BLaER1 treated with 17β-estradiol and CSF1 and Interleukin-3, amounts not matched to agents 10 nM and 100 nM (cell line): ENCODE data around the gene DCAF17.

Experiments used
- H3K27ac ChIP-seq, 11 experiments: shearing (Covaris generic); formaldehyde crosslinking; 2 replicates each; pipeline ENCODE4 v1.8.1; 2022
- H3K27me3 ChIP-seq, 11 experiments: shearing (Covaris generic); formaldehyde crosslinking; 2 replicates each; pipeline ENCODE4 v1.8.1; 2022
- H3K36me3 ChIP-seq, 11 experiments: shearing (Covaris generic); formaldehyde crosslinking; 2 replicates each; pipeline ENCODE4 v1.8.1; 2022
- H3K4me1 ChIP-seq, 10 experiments: shearing (Covaris generic); formaldehyde crosslinking; 2 replicates each; pipeline ENCODE4 v1.8.1; 2022
- H3K4me2 ChIP-seq, 11 experiments: shearing (Covaris generic); formaldehyde crosslinking; 2 replicates each; pipeline ENCODE4 v1.8.1; 2022
- H3K4me3 ChIP-seq, 10 experiments: shearing (Covaris generic); formaldehyde crosslinking; 2 replicates each; pipeline ENCODE4 v1.8.1; 2022
- H3K9ac ChIP-seq, 11 experiments: shearing (Covaris generic); formaldehyde crosslinking; 2 replicates each; pipeline ENCODE4 v1.8.1; 2022
- H3K9me3 ChIP-seq, 11 experiments: shearing (Covaris generic); formaldehyde crosslinking; replicated peaks in 1 of 11; 2 replicates each; pipeline ENCODE4 v1.8.1; 2022
- H4K20me1 ChIP-seq, 11 experiments: shearing (Covaris generic); formaldehyde crosslinking; 2 replicates each; pipeline ENCODE4 v1.8.1; 2022
- Cebpa-rat ChIP-seq, 11 experiments: shearing (Covaris generic); IDR thresholded peaks; 2 replicates each; pipeline ENCODE4 v1.8.1; 2022

Gene DCAF17

DNA sequence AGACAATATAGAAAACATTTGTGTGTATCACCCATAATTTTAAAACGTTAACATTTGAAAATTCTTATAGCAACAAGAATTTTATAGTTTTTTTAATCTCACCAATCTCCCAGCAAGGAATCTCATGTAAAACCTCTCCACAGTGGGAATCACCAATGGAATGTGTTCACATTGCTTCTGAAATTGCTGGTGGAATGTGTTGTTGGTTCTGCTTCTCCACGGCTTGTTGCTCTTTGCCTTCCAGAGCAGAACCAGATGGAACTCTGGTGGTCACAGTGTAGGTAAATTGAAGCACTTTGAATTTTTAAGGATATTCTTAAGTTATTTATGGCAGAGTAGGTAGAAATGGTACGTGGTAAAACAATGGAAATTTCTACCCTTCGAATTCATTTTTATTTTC lies 35.1 kb downstream of the DCAF17 start:
- Histone ChIP-seq H3K27ac (no peak overlapping the region), H3K27me3 (no peaks in the 10 kb centered on the region), H3K4me2 (no peak overlapping the region), H3K4me3 (no peak overlapping the region), H3K4me1 (no peaks in the 10 kb centered on the region), H4K20me1 (no peaks in the 10 kb centered on the region), H3K36me3 (peaks cover 59 to 93% (median 67%) of the 10 kb centered on the region in 11 experiments), H3K9ac (no peak overlapping the region), H3K9me3 (no peaks in the 10 kb centered on the region)
- no peak for TF ChIP-seq Cebpa-rat (IDR thresholded peaks at IDR 0.05)

DNA sequence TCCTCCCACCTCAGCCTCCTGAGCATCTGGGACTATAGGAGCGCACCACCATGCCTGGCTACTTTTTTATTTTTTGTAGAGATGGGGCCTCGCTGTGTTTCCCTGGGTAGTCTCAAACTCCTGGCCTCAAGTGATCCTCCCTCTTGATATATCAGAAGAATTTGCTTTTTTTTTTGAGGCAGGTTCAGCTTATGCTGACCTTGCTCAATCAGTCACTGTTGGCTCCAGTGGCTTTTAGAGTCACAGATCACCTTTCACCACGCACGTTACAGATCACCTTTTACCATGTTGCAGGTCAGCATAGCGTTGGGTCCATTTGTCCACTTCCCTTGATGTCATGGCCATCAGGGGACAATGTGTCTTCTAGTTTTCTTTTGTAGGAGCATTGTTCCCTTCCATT lies 36.1 kb downstream of the DCAF17 start:
- no peaks in the 10 kb centered on the region for H3K9me3 ChIP-seq
- H3K9ac ChIP-seq, result no peak overlapping the region
- no peaks in the 10 kb centered on the region for H3K4me1 ChIP-seq
- no peaks in the 10 kb centered on the region for H4K20me1 ChIP-seq
- H3K36me3 ChIP-seq, result peaks cover 66 to 93% (median 76%) of the 10 kb centered on the region in 11 experiments
- no peak overlapping the region for H3K4me3 ChIP-seq
- no peaks in the 10 kb centered on the region for H3K27me3 ChIP-seq
- H3K27ac ChIP-seq, result no peak overlapping the region
- TF ChIP-seq Cebpa-rat (IDR thresholded peaks at IDR 0.05), result no peak
- H3K4me2 ChIP-seq, result no peak overlapping the region

DNA sequence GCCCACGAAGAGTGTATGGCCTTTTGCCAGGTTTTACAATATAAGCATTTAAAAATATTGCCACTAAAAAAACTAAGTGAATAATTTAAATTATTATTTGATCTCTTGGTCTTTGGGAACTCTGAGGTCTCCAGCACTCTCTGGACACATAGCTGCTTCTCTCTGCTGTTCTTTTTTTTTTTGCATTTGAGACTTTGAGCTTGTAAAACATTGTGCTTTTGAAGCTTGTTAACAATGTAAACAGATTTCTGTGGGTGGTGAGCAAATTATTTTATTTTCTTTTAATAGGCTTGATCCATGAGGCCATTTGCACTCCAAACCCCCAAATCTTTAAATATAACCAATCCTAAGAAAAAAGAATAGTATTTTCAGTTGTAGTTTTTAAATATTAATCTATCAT lies 42.0 kb downstream of the DCAF17 start:
- Histone ChIP-seq H3K36me3 (peaks cover 68 to 97% (median 87%) of the 10 kb centered on the region in 11 experiments), H3K27me3 (no peaks in the 10 kb centered on the region), H3K4me2 (no peak overlapping the region), H3K9me3 (no peaks in the 10 kb centered on the region), H3K4me3 (no peak overlapping the region), H4K20me1 (no peaks in the 10 kb centered on the region), H3K27ac (no peak overlapping the region), H3K9ac (no peak overlapping the region), H3K4me1 (no peaks in the 10 kb centered on the region)
- no peak for TF ChIP-seq Cebpa-rat (IDR thresholded peaks at IDR 0.05)

DNA sequence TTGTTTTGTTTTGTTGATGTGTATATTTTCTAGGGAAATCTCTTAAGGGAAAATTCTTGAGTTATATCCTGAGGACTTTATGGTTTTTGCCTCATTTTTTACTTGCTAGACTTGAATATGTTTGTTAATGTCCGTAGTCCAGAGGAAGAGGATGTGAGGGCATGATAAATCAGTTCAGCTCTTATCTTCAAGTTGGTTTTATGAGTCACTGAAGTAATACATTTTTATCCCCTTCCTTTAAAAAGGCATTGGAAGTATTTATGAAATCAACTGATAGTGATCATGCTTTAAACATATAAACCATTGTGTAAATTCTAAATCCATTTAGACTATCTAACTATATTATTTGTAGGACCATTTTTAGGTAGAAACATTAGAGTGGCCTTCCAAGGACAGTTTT lies 44.3 kb downstream of the DCAF17 start:
- H3K27me3 ChIP-seq, result no peaks in the 10 kb centered on the region
- peaks cover 59 to 97% (median 82%) of the 10 kb centered on the region in 11 experiments for H3K36me3 ChIP-seq
- no peak overlapping the region for H3K9ac ChIP-seq
- H4K20me1 ChIP-seq, result no peaks in the 10 kb centered on the region
- no peak for TF ChIP-seq Cebpa-rat (IDR thresholded peaks at IDR 0.05)
- no peak overlapping the region for H3K4me2 ChIP-seq
- H3K9me3 ChIP-seq, result no peaks in the 10 kb centered on the region
- no peak overlapping the region for H3K27ac ChIP-seq
- H3K4me3 ChIP-seq, result no peak overlapping the region
- H3K4me1 ChIP-seq, result peaks cover 0 to 11% (median 0%) of the 10 kb centered on the region in 10 experiments; a peak in 3 of 20 replicates

DNA sequence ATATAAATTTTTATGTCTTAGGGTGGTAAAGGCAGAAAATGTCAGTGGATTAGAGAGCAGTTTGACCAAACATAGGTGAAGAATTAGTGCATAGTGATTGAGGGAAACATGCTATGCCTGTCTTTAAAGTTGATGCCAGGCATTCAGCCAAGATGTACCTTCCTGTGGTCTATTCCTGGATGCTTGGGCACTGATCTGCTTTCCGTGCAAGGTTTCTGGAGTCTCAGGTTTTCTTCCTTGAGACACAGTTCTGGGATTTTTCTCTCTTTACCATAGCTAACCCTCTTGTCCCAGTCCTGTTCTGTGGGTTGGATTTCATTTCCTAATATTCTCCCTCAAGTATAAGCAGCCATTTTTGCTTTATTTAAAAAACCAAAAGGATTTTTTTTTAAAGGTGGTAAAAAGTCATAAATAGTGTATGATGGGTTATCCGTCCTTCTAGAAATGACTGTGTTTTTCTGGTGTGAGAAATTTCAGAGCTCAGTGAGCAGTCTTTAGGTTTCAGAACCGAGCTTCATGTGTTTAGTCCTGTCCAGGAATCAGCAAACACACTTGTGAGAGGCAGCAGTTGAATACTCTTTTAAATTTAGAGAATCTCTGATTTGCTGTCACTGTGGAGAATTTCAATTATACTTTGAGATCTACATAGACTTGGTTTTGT lies 45.3 kb downstream of the DCAF17 start:
- no peak overlapping the region for H3K27ac ChIP-seq
- H3K9ac ChIP-seq, result no peak overlapping the region
- no peak overlapping the region for H3K4me2 ChIP-seq
- peaks cover 50 to 96% (median 75%) of the 10 kb centered on the region in 11 experiments for H3K36me3 ChIP-seq
- no peaks in the 10 kb centered on the region for H3K27me3 ChIP-seq
- no peak for TF ChIP-seq Cebpa-rat (IDR thresholded peaks at IDR 0.05)
- H3K9me3 ChIP-seq, result no peaks in the 10 kb centered on the region
- H3K4me1 ChIP-seq, result peaks cover 0 to 11% (median 0%) of the 10 kb centered on the region in 10 experiments; a peak in 3 of 20 replicates
- H4K20me1 ChIP-seq, result no peaks in the 10 kb centered on the region
- no peak overlapping the region for H3K4me3 ChIP-seq

DNA sequence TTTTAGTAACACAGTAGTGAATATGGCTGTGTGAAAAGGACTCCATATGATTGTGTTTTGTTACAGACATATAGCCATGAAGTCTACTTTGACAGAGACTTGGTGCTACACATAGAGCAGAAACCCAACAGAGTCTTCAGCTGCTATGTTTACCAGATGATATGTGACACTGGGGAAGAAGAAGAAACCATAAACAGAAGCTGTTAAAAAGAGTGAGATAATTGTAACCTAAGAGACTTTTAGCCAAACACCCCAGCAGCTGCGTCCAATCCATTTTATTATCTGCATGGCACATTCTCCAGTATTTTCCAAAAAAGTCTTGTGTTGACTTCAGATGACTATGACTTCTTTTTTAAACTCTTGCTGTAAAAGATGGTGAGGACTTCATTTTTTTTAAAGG lies 46.9 kb downstream of the DCAF17 start:
- Histone ChIP-seq H3K36me3 (peaks cover 36 to 93% (median 66%) of the 10 kb centered on the region in 11 experiments), H3K9me3 (no peaks in the 10 kb centered on the region)
- TF ChIP-seq Cebpa-rat (IDR thresholded peaks at IDR 0.05), result no peak

DNA sequence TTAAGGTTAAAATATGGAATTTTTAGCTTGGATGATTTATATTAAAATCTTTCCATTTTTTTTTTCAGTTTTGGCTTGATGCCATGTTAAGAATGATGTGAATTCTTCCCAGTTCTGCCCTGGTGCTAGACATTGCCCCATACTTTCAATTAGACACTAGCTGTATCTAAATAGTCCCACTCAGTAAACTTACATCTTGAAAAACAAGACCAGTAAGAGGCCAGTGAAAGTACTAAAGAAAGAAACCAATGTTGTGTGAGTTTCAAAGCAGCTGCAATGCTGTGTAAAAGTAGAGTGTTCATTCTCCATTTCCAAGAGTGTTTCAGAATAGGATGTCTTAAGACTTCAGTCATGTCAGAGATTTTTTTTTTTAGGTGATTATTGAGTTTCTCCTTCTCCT lies 48.3 kb downstream of the DCAF17 start:
- H4K20me1 ChIP-seq, result no peaks in the 10 kb centered on the region
- peaks cover 0 to 11% (median 0%) of the 10 kb centered on the region in 10 experiments; a peak in 3 of 20 replicates for H3K4me1 ChIP-seq
- no peak overlapping the region for H3K4me3 ChIP-seq
- peak overlapping the region in 2 of 11 experiments; percentile 7 to 21; a peak in 2 of 22 replicates for H3K4me2 ChIP-seq
- no peaks in the 10 kb centered on the region for H3K27me3 ChIP-seq
- no peak for TF ChIP-seq Cebpa-rat (IDR thresholded peaks at IDR 0.05)
- H3K36me3 ChIP-seq, result peaks cover 28 to 89% (median 56%) of the 10 kb centered on the region in 11 experiments
- no peak overlapping the region for H3K9ac ChIP-seq
- H3K27ac ChIP-seq, result no peak overlapping the region
- peaks cover 0 to under 1% (median 0%) of the 10 kb centered on the region in 11 experiments; a peak in 2 of 22 replicates for H3K9me3 ChIP-seq

More for the DNA sequence above, 46.9 kb downstream of the DCAF17 start:
- Histone ChIP-seq H3K27me3 (no peaks in the 10 kb centered on the region), H3K9ac (no peak overlapping the region), H3K4me1 (peaks cover 0 to 11% (median 0%) of the 10 kb centered on the region in 10 experiments; a peak in 3 of 20 replicates), H4K20me1 (no peaks in the 10 kb centered on the region), H3K4me3 (no peak overlapping the region), H3K4me2 (no peak overlapping the region), H3K27ac (no peak overlapping the region)

DNA sequence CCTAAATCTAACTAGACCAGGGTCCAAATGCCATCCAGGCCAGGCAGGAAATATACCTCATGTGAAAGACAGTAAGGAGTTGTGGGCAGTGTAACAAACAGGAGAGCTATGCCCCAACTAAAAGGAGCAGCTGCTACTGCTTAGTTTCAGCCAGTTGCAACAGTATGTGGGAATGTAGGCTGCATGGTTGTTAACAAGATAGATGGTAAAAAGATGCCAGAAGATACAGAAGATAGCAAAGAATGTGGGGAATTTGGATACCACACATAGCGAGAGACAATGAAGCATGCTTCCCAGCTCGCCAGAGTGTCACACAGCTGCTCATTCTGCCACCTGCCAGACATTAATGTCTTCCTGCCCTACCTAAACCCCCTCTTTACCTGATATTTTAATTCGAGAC lies 48.9 kb downstream of the DCAF17 start:
- Histone ChIP-seq H3K4me3 (no peak overlapping the region), H3K27me3 (no peaks in the 10 kb centered on the region), H4K20me1 (no peaks in the 10 kb centered on the region), H3K9ac (no peak overlapping the region), H3K4me1 (peaks cover 0 to 11% (median 0%) of the 10 kb centered on the region in 10 experiments; a peak in 3 of 20 replicates), H3K27ac (no peak overlapping the region), H3K9me3 (peaks cover 0 to 6% (median 0%) of the 10 kb centered on the region in 11 experiments; a peak in 3 of 22 replicates), H3K36me3 (peaks cover 23 to 84% (median 53%) of the 10 kb centered on the region in 11 experiments), H3K4me2 (no peak overlapping the region)
- TF ChIP-seq Cebpa-rat (IDR thresholded peaks at IDR 0.05), result no peak

DNA sequence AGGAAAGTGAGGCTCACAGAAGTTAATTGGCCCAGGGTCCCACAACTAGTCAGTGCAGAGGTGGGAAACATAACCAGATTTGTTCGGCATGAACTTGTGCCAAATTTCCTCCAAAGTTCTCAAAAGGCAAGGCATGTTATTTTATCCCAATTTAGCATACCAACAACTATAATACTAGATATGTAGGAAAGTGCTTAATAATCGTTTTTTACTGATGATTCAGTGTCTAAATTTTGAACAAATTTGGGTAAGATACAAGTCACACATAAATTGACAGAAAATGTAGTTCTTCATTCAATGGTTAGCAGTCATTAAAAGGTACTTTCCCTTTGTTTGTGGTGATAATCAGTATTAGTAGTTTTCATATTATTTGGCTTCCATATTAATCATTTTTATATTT lies 49.8 kb downstream of the DCAF17 start:
- Histone ChIP-seq H3K27me3 (no peaks in the 10 kb centered on the region), H4K20me1 (no peaks in the 10 kb centered on the region), H3K9me3 (peaks cover 3 to 11% (median 6%) of the 10 kb centered on the region in 11 experiments; a peak in 21 of 22 replicates), H3K4me2 (no peak overlapping the region), H3K9ac (no peak overlapping the region), H3K36me3 (peaks cover 20 to 86% (median 55%) of the 10 kb centered on the region in 11 experiments; a peak in 21 of 22 replicates), H3K27ac (no peak overlapping the region), H3K4me1 (peaks cover 0 to 11% (median 0%) of the 10 kb centered on the region in 10 experiments; a peak in 3 of 20 replicates), H3K4me3 (no peak overlapping the region)
- TF ChIP-seq Cebpa-rat (IDR thresholded peaks at IDR 0.05), result no peak
